ENCODE measurements around the gene LYSMD4. TPM values are rescaled to one million over a fixed set of nuclear protein-coding genes. Genes with fewer than 3 reads are reported as not detected.

Gene LYSMD4
- total RNA-seq, 1 experiment from 2014 or later, result 14.9 TPM

GRCh38 chr15:99729920-99730319 lies 3.3 kb downstream of the LYSMD4 start:
- TF ChIP-seq E2F5 (CRISPR knock-in tag; IDR thresholded peaks at IDR 0.05) (no peak), HMGA2 (CRISPR knock-in tag; IDR thresholded peaks at IDR 0.05) (no peak), ZNF317 (CRISPR knock-in tag; IDR thresholded peaks at IDR 0.05; ENCODE audit: borderline replicate concordance, low read depth) (no peak), MYBL2 (CRISPR knock-in tag; IDR thresholded peaks at IDR 0.05) (no peak), CREB1 (CRISPR knock-in tag; IDR thresholded peaks at IDR 0.05) (no peak), ELF4 (CRISPR knock-in tag; IDR thresholded peaks at IDR 0.05; ENCODE audit: low read depth) (no peak), ZNF219 (CRISPR knock-in tag; IDR thresholded peaks at IDR 0.05; ENCODE audit: borderline replicate concordance) (no peak), SMAD4 (CRISPR knock-in tag; IDR thresholded peaks at IDR 0.05) (no peak), MAX (CRISPR knock-in tag; IDR thresholded peaks at IDR 0.05) (no peak), E2F4 (CRISPR knock-in tag; IDR thresholded peaks at IDR 0.05; ENCODE audit: borderline replicate concordance, low read depth) (no peak)
- TF ChIP-seq, protein P1, sequence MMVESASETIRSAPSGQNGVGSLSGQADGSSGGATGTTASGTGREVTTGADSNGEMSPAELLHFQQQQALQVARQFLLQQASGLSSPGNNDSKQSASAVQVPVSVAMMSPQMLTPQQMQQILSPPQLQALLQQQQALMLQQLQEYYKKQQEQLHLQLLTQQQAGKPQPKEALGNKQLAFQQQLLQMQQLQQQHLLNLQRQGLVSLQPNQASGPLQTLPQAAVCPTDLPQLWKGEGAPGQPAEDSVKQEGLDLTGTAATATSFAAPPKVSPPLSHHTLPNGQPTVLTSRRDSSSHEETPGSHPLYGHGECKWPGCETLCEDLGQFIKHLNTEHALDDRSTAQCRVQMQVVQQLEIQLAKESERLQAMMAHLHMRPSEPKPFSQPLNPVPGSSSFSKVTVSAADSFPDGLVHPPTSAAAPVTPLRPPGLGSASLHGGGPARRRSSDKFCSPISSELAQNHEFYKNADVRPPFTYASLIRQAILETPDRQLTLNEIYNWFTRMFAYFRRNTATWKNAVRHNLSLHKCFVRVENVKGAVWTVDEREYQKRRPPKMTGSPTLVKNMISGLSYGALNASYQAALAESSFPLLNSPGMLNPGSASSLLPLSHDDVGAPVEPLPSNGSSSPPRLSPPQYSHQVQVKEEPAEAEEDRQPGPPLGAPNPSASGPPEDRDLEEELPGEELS (CRISPR knock-in tag; IDR thresholded peaks at IDR 0.05), result no peak
- TF ChIP-seq, protein P2, sequence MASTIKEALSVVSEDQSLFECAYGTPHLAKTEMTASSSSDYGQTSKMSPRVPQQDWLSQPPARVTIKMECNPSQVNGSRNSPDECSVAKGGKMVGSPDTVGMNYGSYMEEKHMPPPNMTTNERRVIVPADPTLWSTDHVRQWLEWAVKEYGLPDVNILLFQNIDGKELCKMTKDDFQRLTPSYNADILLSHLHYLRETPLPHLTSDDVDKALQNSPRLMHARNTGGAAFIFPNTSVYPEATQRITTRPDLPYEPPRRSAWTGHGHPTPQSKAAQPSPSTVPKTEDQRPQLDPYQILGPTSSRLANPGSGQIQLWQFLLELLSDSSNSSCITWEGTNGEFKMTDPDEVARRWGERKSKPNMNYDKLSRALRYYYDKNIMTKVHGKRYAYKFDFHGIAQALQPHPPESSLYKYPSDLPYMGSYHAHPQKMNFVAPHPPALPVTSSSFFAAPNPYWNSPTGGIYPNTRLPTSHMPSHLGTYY (CRISPR knock-in tag; IDR thresholded peaks at IDR 0.05), result no peak
- TF ChIP-seq, protein P3, sequence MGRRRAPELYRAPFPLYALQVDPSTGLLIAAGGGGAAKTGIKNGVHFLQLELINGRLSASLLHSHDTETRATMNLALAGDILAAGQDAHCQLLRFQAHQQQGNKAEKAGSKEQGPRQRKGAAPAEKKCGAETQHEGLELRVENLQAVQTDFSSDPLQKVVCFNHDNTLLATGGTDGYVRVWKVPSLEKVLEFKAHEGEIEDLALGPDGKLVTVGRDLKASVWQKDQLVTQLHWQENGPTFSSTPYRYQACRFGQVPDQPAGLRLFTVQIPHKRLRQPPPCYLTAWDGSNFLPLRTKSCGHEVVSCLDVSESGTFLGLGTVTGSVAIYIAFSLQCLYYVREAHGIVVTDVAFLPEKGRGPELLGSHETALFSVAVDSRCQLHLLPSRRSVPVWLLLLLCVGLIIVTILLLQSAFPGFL (CRISPR knock-in tag; IDR thresholded peaks at IDR 0.05; ENCODE audit: borderline replicate concordance), result no peak
- peak; percentile 52 for DNase-seq (ENCODE audit: low spot score)
- ChIA-PET CTCF (interaction anchor here (1.0 to 6.3 kb wide), 6 partner anchors 13 to 457 kb away, joined by 3 to 80 read pairs (median 7); no protein-coding TSS in a partner anchor), POLR2A (no interaction called here)
- peak overlapping the region; percentile 7; the same call in 1 of the 2 replicates for H3K4me3 Mint-ChIP-seq
- H3K27ac Mint-ChIP-seq, result no peak overlapping the region
- H3K4me1 Mint-ChIP-seq, result peaks cover 37% of the 10 kb centered on the region
- 0 out of 2 replicates have a peak, but pooled peaks have one; percentile 2 for ATAC-seq
- H3K27me3 Mint-ChIP-seq (ENCODE audit: low read depth), result peaks cover 7% of the 10 kb centered on the region
- H3K9me3 Mint-ChIP-seq, result peaks cover 8% of the 10 kb centered on the region
- H3K36me3 Mint-ChIP-seq, result peaks cover 15% of the 10 kb centered on the region

DNA sequence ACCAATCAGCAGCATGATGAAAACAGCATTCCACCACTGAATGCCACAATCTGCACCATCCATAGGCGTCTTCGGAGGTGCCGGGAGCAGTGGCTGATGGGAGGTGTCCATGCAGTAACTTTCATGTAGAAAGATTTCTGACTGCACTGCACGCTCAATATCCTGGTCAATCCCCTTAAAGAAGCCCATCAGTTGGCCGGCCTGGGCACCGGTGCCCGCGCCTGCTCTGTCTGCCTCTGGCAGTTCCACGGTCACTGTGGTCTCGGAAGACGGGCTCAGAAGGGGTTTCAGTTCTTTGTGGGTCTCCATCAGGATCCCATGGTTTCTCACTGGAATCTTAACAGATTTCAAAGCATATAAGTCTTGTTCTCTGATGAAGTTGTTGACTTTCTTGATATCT lies 3.9 kb downstream of the LYSMD4 start:
- DNase-seq (ENCODE audit: low spot score), result no peak
- Mint-ChIP-seq H3K4me1 (peaks cover 37% of the 10 kb centered on the region), H3K9me3 (peaks cover 13% of the 10 kb centered on the region), H3K27ac (peak overlapping the region; percentile 49; the same call in 1 of the 2 replicates), H3K27me3 (ENCODE audit: low read depth) (peaks cover 7% of the 10 kb centered on the region), H3K36me3 (peaks cover 20% of the 10 kb centered on the region), H3K4me3 (no peak overlapping the region)
- TF ChIP-seq GRHL2 (CRISPR knock-in tag; IDR thresholded peaks at IDR 0.05; ENCODE audit: insufficient replicate concordance, severe bottlenecking) (no peak), NFYB (CRISPR knock-in tag; conservative IDR thresholded peaks at IDR 0.05; ENCODE audit: low read depth) (no peak)
- no peak for ATAC-seq
- CTCF ChIA-PET, result interaction anchor here (0.5 to 6.3 kb wide), 7 partner anchors 12 to 456 kb away, joined by 3 to 80 read pairs (median 7); no protein-coding TSS in a partner anchor
- POLR2A ChIA-PET, result no interaction called here
